Urinary bladder (tissue), 4 donors: ENCODE measurements around the gene TBC1D22A. TPM values are rescaled to one million over a fixed set of nuclear protein-coding genes. Genes with fewer than 3 reads are reported as not detected.

Source experiments
- DNase-seq: peaks from one replicate; pipeline ENCODE4 v3.0.0-alpha.2; 2015; ENCODE audit errors: extremely low spot score
- H3K27ac ChIP-seq: one replicate; pipeline ENCODE4 v1.5.1; 2013; ENCODE audit warnings: low read depth, mild to moderate bottlenecking, moderate library complexity
- H3K36me3 ChIP-seq: one replicate; pipeline ENCODE4 v1.6.1; 2013; ENCODE audit warnings: mild to moderate bottlenecking, moderate library complexity; ENCODE audit not compliant: insufficient read depth
- H3K4me1 ChIP-seq: one replicate; pipeline ENCODE4 v1.6.1; 2013; ENCODE audit warnings: mild to moderate bottlenecking, moderate library complexity; ENCODE audit not compliant: insufficient read depth
- H3K4me3 ChIP-seq: one replicate; pipeline ENCODE4 v1.5.1; 2013; ENCODE audit warnings: low read depth, low read length
- WGBS: extraction: QIAGEN DNeasy Blood & Tissue Kit; methylation state at CpG from one replicate; pipeline ENCODE4 v1.1.7; 2013; 5-methylcytosine and 5-hydroxymethylcytosine counted together
- polyA plus RNA-seq: library from polyadenylated mRNA; stranded (reverse); fragments of 200-250 nt; gene quantifications from one replicate; pipeline ENCODE4 v1.2.3, GENCODE V29; 2013
- total RNA-seq: library from RNA; depleted of rRNA; stranded (reverse); fragments of >200 nt; gene quantifications from one replicate; pipeline ENCODE4 v1.2.3, GENCODE V29; 2014
- donor health status: healthy with polysubstance abuse.
- donor health status: healthy.

Gene TBC1D22A
- total and polyA plus RNA-seq, 2 donors: 7.7 to 19.1 TPM

DNA sequence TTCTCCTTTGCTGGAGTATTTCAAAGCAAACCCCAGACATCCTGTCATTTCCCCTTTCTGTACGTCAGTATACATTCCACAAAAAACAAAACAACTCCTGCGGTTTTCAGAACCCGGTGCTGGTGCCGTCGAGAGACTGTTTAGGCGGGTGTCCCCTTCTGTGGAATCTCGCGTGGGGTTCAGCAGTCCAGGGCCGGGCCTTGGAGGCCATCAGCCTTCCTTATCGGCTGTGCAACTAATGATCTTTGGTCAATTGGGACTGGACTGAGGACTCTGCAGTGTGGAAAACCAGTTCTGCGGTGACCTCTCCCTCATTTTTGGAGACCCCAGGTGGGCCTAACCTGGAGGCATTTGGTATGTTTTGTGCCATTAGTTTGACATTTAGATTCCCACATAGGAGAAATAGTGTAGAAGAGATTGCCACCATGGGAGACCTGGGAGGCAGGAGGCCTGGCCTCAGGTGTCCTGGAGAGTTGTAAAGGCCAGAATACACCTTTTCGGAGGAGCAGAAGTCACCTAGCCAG is 84.4 kb downstream of the TBC1D22A start:
- no peaks in the 10 kb centered on the region for H3K36me3 ChIP-seq
- H3K4me1 ChIP-seq: no peaks in the 10 kb centered on the region
- no peak overlapping the region for H3K4me3 ChIP-seq
- no peak overlapping the region for H3K27ac ChIP-seq
- 94% methylated on average over 12 of the region's 12 CpGs for WGBS
- DNase-seq: no peak

- no peak overlapping the region for H3K4me3 ChIP-seq
- H3K4me1 ChIP-seq: no peaks in the 10 kb centered on the region
- H3K27ac ChIP-seq: no peak overlapping the region
- no peak for DNase-seq
- WGBS: 92% methylated on average over 11 of the region's 11 CpGs
- no peaks in the 10 kb centered on the region for H3K36me3 ChIP-seq
Measured at GRCh38 chr22:46848197-46848596, 85.7 kb downstream of the TBC1D22A start.

DNA sequence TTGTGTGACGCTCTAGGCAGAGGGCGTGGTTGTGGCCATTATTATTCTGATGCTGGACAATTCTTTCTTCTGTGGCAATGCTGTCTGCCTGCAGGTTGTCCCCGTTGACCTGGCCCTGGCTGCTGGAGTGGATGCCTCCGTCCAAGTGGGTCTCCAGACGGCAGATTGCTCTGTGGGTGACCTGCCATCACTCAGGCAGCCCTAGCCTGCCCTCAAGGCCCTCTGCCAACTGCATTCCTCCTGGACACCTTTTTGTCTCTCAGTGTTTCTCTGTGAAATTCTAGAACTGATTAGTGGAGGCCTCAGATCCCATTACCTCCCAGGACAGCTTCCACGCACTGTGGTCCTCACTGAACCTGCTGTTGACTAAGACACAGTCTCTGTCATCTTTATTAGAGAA is 86.7 kb downstream of the TBC1D22A start:
- Histone ChIP-seq H3K4me1 (no peaks in the 10 kb centered on the region), H3K4me3 (no peak overlapping the region), H3K36me3 (no peaks in the 10 kb centered on the region), H3K27ac (no peak overlapping the region)
- no peak for DNase-seq
- 96% methylated on average over 6 of the region's 6 CpGs for WGBS

DNA sequence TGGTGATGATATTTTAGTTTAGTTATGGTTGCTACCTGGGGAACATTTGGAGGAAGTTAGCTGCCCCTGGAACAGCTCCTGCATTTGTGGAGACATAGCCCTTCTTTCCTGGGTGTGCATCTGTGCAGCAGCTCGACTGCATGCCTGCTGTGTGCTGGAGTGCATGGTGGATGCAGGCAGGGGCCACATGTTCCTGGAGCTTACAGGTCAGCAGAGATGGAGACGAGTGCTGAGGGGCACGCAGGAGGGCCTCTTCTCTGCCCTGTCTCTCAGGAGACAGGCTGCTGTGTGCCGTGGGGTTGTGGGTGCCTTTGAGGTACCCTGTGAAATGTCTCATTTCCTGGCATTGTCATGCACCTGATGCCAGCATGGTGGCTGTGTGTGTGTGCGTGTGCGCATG is 87.5 kb downstream of the TBC1D22A start:
- no peaks in the 10 kb centered on the region for H3K4me1 ChIP-seq
- H3K36me3 ChIP-seq: no peaks in the 10 kb centered on the region
- no peak for DNase-seq
- H3K27ac ChIP-seq: no peak overlapping the region
- no peak overlapping the region for H3K4me3 ChIP-seq
- WGBS: 93% methylated on average over 6 of the region's 6 CpGs

DNA sequence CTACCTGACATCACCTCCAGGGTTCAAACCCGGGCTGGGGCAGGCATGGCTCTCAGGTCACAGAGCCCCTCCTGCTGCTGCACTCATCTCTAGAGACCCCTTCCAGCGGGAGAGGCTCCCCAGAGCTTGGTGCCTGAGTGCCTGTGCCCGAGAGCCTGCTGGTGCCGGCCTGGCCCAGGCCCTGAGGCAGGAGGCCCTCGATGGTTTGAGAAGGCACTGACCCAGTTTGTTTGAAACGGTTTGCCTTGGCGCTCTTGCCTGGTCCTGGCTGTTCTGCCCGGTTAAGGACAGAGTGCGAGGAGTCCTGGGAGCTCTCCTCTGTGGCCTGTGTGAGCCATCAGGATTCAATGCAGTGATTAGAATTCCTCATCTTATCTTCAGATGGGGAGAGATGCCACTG is 88.9 kb downstream of the TBC1D22A start:
- 97% methylated on average over 9 of the region's 9 CpGs for WGBS
- no peak for DNase-seq
- H3K36me3 ChIP-seq: no peaks in the 10 kb centered on the region
- H3K27ac ChIP-seq: no peak overlapping the region
- H3K4me3 ChIP-seq: no peak overlapping the region
- no peaks in the 10 kb centered on the region for H3K4me1 ChIP-seq

DNA sequence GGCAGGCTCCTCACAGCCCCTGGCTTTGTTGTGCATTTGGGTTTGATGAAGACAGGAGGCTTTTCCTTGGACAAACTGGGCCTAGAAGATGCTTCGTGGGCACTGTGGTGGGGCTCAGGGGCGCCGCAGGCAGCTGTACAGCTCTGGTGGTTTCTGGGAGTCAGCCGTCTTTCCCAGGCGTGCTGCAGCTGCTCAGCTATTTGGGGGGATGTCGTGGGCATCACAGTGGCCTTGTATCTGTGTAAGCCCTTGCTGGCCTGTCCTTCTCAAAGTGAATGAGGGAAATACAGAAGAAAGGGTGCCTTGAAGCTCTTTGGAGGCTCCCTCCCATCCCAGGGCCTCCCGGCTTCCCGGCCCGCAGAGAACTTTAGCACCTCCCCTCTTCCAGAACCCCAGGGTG is 89.5 kb downstream of the TBC1D22A start:
- DNase-seq: no peak
- Histone ChIP-seq H3K36me3 (no peaks in the 10 kb centered on the region), H3K4me3 (no peak overlapping the region), H3K4me1 (no peaks in the 10 kb centered on the region), H3K27ac (no peak overlapping the region)
- 88% methylated on average over 9 of the region's 9 CpGs for WGBS

GRCh38 chr22:46852771-46853170 is 90.3 kb downstream of the TBC1D22A start:
- Histone ChIP-seq H3K36me3 (no peaks in the 10 kb centered on the region), H3K4me3 (no peak overlapping the region), H3K4me1 (no peaks in the 10 kb centered on the region), H3K27ac (no peak overlapping the region)
- DNase-seq: no peak
- WGBS: 98% methylated on average over 14 of the region's 14 CpGs

GRCh38 chr22:46853191-46853590 is 90.7 kb downstream of the TBC1D22A start:
- H3K27ac ChIP-seq: no peak overlapping the region
- 93% methylated on average over 16 of the region's 16 CpGs for WGBS

DNA sequence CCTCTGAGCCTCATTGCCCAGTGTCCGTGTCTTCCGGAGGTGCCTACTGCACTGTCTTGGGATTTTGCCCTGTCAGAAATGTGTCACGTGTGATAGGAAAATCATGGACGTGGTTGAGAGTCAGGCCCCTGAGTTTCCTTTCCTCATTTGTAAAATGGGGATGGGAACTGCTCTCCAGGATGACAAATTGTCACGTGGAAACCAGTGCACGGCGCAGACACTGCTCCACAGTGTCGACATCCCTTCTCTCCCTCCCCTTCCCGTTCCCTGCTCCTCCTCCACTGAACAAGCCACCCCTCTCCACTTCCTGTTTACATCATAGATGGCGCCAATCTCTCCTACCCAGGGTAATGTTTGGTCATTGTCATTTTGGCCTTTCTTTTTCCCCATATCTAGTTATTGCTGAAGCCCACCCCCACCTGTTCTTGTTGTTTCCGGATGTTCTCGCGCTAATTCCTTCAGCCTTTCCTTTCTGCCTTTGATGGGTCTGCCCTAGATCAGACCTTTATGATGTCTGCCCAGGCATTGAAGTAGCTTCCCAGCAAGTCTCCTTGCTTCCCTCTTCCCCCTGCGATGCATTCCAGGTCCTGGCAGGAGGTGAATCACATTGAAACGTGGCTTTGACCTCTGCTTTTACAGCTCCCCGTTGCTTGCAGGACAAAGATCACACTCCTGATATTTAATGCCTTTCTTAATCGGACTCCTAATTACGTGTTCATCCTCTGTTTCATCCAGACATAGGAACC is 91.8 kb downstream of the TBC1D22A start:
- Histone ChIP-seq H3K36me3 (no peaks in the 10 kb centered on the region), H3K27ac (no peak overlapping the region), H3K4me3 (no peak overlapping the region), H3K4me1 (no peaks in the 10 kb centered on the region)
- no peak for DNase-seq
- 78% methylated on average over 18 of the region's 18 CpGs for WGBS

More at GRCh38 chr22:46853191-46853590, 90.7 kb downstream of the TBC1D22A start:
- Histone ChIP-seq H3K36me3 (no peaks in the 10 kb centered on the region), H3K4me1 (no peaks in the 10 kb centered on the region), H3K4me3 (no peak overlapping the region)
- DNase-seq: no peak

DNA sequence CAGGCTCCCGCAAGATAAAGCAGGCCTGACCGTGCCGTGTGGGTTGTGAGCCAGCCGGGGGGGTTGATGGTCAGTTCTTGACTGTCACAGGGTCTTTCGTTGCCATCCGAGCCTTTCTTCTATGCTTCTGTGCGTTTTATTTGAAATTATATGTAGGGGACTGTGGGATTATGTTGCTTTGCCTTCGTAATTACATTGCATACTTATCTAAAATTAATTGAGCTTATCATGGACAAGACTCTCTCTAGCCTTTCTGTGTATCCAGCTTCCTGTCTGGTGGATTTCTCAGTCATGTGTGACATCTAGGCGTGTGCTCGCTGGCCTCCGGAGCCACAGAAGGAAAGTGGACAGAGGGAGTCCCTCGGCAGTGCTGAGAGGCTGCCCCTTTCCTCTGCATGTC is 93.2 kb downstream of the TBC1D22A start:
- no peaks in the 10 kb centered on the region for H3K36me3 ChIP-seq
- no peak for DNase-seq
- WGBS: 96% methylated on average over 12 of the region's 12 CpGs
- H3K4me3 ChIP-seq: no peak overlapping the region
- H3K27ac ChIP-seq: no peak overlapping the region
- no peaks in the 10 kb centered on the region for H3K4me1 ChIP-seq

GRCh38 chr22:46856661-46857060 is 94.2 kb downstream of the TBC1D22A start:
- Histone ChIP-seq H3K27ac (no peak overlapping the region), H3K36me3 (no peaks in the 10 kb centered on the region), H3K4me3 (no peak overlapping the region), H3K4me1 (no peaks in the 10 kb centered on the region)
- 75% methylated on average over 3 of the region's 3 CpGs for WGBS
- DNase-seq: no peak

- no peak overlapping the region for H3K27ac ChIP-seq
- H3K36me3 ChIP-seq: no peaks in the 10 kb centered on the region
- WGBS: 87% methylated on average over 9 of the region's 9 CpGs
- no peak for DNase-seq
- no peak overlapping the region for H3K4me3 ChIP-seq
- H3K4me1 ChIP-seq: no peaks in the 10 kb centered on the region
Measured at GRCh38 chr22:46857142-46857884, 94.9 kb downstream of the TBC1D22A start.

GRCh38 chr22:46857885-46858143 is 95.4 kb downstream of the TBC1D22A start:
- Histone ChIP-seq H3K36me3 (no peaks in the 10 kb centered on the region), H3K4me1 (no peaks in the 10 kb centered on the region), H3K27ac (no peak overlapping the region), H3K4me3 (no peak overlapping the region)
- DNase-seq: no peak
- WGBS: 90% methylated on average over 6 of the region's 6 CpGs

DNA sequence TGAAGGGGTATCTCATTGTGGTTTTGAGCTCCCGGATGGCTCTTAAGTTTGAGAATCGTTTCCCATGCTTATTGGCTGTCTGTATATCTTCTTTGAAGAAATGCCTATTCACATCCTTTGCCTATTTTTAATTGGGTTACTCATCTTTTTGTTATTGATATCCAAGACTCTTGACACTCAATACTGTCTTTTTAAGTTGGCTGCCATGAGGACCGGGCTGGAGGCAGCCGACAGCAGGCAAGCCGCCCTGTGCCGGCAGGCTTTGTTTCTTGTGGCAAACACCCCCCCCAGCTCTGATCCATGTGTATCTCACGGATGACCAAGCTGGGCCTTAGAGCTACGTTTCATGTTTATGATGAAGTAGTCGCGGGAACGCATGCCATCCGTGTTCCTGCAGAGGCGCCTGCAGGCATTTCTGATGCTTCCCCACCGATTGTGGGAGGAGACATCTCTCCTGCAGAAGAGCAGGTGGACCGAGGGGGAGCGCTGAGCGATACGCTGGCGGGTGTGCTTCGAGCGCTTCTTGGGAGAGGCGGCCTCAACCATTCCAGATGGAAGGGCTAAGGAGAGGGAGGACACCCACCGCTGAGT is 95.8 kb downstream of the TBC1D22A start:
- Histone ChIP-seq H3K4me1 (no peaks in the 10 kb centered on the region), H3K27ac (no peak overlapping the region), H3K4me3 (no peak overlapping the region), H3K36me3 (no peaks in the 10 kb centered on the region)
- 98% methylated on average over 23 of the region's 23 CpGs for WGBS
- no peak for DNase-seq
